Measurements from ENCODE around the gene PRDM2.

DNA sequence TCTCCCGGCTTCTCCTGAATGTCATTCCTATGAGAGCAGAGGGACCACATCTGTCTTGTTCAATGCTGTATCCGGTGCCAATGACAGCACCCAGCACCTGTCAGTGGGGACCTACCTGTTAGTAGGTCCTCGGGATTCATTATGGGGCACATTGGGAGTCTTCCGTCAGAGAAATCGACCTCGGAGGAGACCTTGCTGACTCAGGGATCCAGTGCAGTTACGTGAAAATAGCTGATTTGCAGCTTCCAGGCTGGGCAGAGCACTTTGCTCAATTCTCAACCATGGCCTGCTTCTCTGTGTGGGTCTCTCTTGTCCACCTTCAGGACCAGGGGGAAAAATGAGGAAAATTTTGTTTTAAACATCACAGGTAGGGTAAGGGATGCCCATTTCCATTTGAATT is 130.2 kb downstream of the PRDM2 start:
- TF ChIP-seq POLR2A (IDR thresholded peaks at IDR 0.05) = no peak
- TF ChIP-seq, protein P1, sequence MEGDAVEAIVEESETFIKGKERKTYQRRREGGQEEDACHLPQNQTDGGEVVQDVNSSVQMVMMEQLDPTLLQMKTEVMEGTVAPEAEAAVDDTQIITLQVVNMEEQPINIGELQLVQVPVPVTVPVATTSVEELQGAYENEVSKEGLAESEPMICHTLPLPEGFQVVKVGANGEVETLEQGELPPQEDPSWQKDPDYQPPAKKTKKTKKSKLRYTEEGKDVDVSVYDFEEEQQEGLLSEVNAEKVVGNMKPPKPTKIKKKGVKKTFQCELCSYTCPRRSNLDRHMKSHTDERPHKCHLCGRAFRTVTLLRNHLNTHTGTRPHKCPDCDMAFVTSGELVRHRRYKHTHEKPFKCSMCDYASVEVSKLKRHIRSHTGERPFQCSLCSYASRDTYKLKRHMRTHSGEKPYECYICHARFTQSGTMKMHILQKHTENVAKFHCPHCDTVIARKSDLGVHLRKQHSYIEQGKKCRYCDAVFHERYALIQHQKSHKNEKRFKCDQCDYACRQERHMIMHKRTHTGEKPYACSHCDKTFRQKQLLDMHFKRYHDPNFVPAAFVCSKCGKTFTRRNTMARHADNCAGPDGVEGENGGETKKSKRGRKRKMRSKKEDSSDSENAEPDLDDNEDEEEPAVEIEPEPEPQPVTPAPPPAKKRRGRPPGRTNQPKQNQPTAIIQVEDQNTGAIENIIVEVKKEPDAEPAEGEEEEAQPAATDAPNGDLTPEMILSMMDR (IDR thresholded peaks at IDR 0.05) = no peak

Measured in heart left ventricle (tissue), 13 donors.